Keratinocyte (primary cell): ENCODE data around the gene DTNBP1. TPM values are rescaled to one million over a fixed set of nuclear protein-coding genes. Genes with fewer than 3 reads are reported as not detected.

ENCODE experiments used
- DNase-seq: peaks from one replicate; pipeline ENCODE4 v3.0.0-alpha.2; 2011; ENCODE audit warnings: low read depth, missing footprints, low spot score
- FAIRE-seq: peaks from 2 replicates; lab custom pipeline; 2011; peaks lifted over from hg19 to GRCh38; lab: Jason Lieb, UNC
- H2AFZ ChIP-seq: 2 replicates; pipeline ENCODE4 v1.6.0; 2012; ENCODE audit warnings: low read length, control low read depth, inconsistent platforms; ENCODE audit not compliant: control insufficient read depth
- H3K27ac ChIP-seq: 2 replicates; pipeline ENCODE4 v1.5.1; 2011; ENCODE audit warnings: low read length; ENCODE audit not compliant: control insufficient read depth, insufficient read depth
- H3K27me3 ChIP-seq: 3 replicates; pipeline ENCODE4 v1.6.0; 2011; ENCODE audit warnings: low read length; ENCODE audit not compliant: control insufficient read depth, insufficient read depth; ENCODE audit errors: extremely low read depth
- H3K36me3 ChIP-seq, 2 experiments: 2 replicates in 1 of 2; 3 replicates in 1 of 2; pipeline ENCODE4 v1.5.1; 2011; ENCODE audit warnings: low read length in 2 of 2, mild to moderate bottlenecking in 1 of 2; ENCODE audit not compliant: control insufficient read depth in 2 of 2, insufficient read depth in 2 of 2; ENCODE audit errors: extremely low read depth in 1 of 2
- H3K4me1 ChIP-seq: 3 replicates; pipeline ENCODE4 v1.5.1; 2011; ENCODE audit warnings: low read length; ENCODE audit not compliant: control insufficient read depth, insufficient read depth; ENCODE audit errors: extremely low read depth
- H3K4me2 ChIP-seq: 3 replicates; pipeline ENCODE4 v1.6.0; 2011; ENCODE audit warnings: low read depth, low read length; ENCODE audit not compliant: control insufficient read depth, insufficient read depth; ENCODE audit errors: extremely low read depth
- H3K4me3 ChIP-seq, 3 experiments: fragments of 200-600 bp in 1 of 3; sonication (generic) in 1 of 3; 2 replicates in 2 of 3; 3 replicates in 1 of 3; pipeline ENCODE4 v1.5.1; 2011 to 2016; ENCODE audit warnings: low read length in 3 of 3, mild to moderate bottlenecking in 3 of 3, control low read depth in 2 of 3, inconsistent platforms in 1 of 3, low read depth in 1 of 3, mixed read lengths in 1 of 3, mixed run types in 1 of 3, moderate library complexity in 1 of 3; ENCODE audit not compliant: control insufficient read depth in 2 of 3, insufficient read depth in 2 of 3; ENCODE audit errors: extremely low read depth in 1 of 3
- H3K79me2 ChIP-seq: 2 replicates; pipeline ENCODE4 v1.6.0; 2012; ENCODE audit warnings: low read length; ENCODE audit not compliant: control insufficient read depth, insufficient read depth
- H3K9ac ChIP-seq: 3 replicates; pipeline ENCODE4 v1.6.0; 2011; ENCODE audit warnings: low read length; ENCODE audit not compliant: control insufficient read depth, insufficient read depth; ENCODE audit errors: extremely low read depth
- H3K9me1 ChIP-seq: 3 replicates; pipeline ENCODE4 v1.6.0; 2011; ENCODE audit warnings: low read length; ENCODE audit not compliant: control insufficient read depth, insufficient read depth; ENCODE audit errors: extremely low read depth
- H3K9me3 ChIP-seq: 2 replicates; pipeline ENCODE4 v1.5.1; 2012; ENCODE audit warnings: low read depth, low read length; ENCODE audit not compliant: control insufficient read depth
- H4K20me1 ChIP-seq: 3 replicates; pipeline ENCODE4 v1.6.0; 2011; ENCODE audit warnings: low read length; ENCODE audit not compliant: control insufficient read depth, insufficient read depth; ENCODE audit errors: extremely low read depth
- EZH2 ChIP-seq: IDR thresholded peaks from one replicate; pipeline ENCODE4 v1.6.1; 2012; ENCODE audit warnings: inconsistent platforms, mild to moderate bottlenecking, low read length, moderate library complexity
- dilution Hi-C: fragments of 300-500 bp; cut with MboI; formaldehyde crosslinking; loops from one replicate; pipeline ENCODE4 v1.7.0; 2020; ENCODE audit warnings: low sequenced_read_pairs; ENCODE audit not compliant: extremely low pct_ligation_motif_present
- polyA plus RNA-seq, 5 experiments: library from polyadenylated mRNA; depleted of rRNA in 3 of 5; stranded (reverse) in 3 of 5; stranded (forward) in 1 of 5; unstranded in 1 of 5; fragments of >200 nt; gene quantifications; 1 replicate in 1 of 5; 2 replicates in 3 of 5; 3 replicates in 1 of 5; pipeline versions ENCODE4 v1.2.1 to v1.2.3, GENCODE V29; 2011 to 2012; ENCODE audit warnings: missing spikeins in 2 of 5, low read depth in 1 of 5, low replicate concordance in 1 of 5
- TF ChIP-seq, protein P1 (sequence below), 3 experiments: IDR thresholded peaks in 1 of 3; conservative IDR thresholded peaks in 1 of 3; optimal IDR thresholded peaks in 1 of 3; 2 replicates in 2 of 3; 3 replicates in 1 of 3; pipeline versions ENCODE3 to v1.5.1; 2011; ENCODE audit warnings: low read length in 3 of 3, mild to moderate bottlenecking in 3 of 3, moderate library complexity in 2 of 3, control low read depth in 1 of 3, inconsistent platforms in 1 of 3; ENCODE audit not compliant: insufficient read depth in 2 of 3; ENCODE audit errors: extremely low read depth in 1 of 3

Gene DTNBP1
- polyA plus RNA-seq, 1 donor (not counting 4 experiments of a cell fraction or from before 2014, with no cell fraction given) = 11.5 TPM

DNA sequence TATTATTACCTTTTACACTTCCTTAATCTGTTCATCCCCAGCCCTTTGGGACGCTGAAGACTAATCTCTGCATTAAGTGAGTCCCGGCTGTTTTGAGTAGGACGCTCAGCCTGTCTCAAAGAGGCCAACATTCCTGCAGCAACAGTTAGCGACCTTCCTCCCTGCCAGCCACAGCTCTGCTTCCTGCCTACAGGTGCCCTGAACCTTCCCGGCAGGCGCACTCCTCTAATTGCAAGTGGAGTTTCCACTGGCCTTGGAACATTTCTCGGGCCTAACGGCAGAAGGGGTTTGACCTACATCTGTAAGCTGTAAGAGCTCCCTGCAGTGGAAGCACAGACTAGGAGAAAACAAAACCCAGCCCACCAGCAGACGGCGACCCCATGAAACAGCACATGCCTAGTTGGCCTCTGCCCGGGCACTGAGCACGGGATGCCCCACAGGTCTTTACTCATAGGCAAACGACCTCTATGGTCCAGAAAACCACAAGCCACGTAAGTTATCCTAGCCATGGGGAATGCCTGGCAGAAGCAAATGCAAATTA, 137.9 kb downstream of the DTNBP1 start:
- dilution Hi-C loops = no loop called here
- Histone ChIP-seq H3K27ac (no peak overlapping the region), H3K4me1 (no peaks in the 10 kb centered on the region), H2AFZ (no peak overlapping the region), H3K9me3 (no peaks in the 10 kb centered on the region), H3K4me2 (no peak overlapping the region), H3K9me1 (no peaks in the 10 kb centered on the region), H3K9ac (no peak overlapping the region), H3K36me3 (peaks cover 15 to 18% of the 10 kb centered on the region in 2 experiments), H3K79me2 (no peaks in the 10 kb centered on the region), H3K27me3 (no peaks in the 10 kb centered on the region), H3K4me3 (no peak overlapping the region), H4K20me1 (no peaks in the 10 kb centered on the region)
- FAIRE-seq = no peak
- no peak for DNase-seq
- TF ChIP-seq, protein P1, sequence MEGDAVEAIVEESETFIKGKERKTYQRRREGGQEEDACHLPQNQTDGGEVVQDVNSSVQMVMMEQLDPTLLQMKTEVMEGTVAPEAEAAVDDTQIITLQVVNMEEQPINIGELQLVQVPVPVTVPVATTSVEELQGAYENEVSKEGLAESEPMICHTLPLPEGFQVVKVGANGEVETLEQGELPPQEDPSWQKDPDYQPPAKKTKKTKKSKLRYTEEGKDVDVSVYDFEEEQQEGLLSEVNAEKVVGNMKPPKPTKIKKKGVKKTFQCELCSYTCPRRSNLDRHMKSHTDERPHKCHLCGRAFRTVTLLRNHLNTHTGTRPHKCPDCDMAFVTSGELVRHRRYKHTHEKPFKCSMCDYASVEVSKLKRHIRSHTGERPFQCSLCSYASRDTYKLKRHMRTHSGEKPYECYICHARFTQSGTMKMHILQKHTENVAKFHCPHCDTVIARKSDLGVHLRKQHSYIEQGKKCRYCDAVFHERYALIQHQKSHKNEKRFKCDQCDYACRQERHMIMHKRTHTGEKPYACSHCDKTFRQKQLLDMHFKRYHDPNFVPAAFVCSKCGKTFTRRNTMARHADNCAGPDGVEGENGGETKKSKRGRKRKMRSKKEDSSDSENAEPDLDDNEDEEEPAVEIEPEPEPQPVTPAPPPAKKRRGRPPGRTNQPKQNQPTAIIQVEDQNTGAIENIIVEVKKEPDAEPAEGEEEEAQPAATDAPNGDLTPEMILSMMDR (optimal IDR thresholded peaks at IDR 0.05 in 1 of 3, IDR thresholded peaks at IDR 0.05 in 1 of 3, conservative IDR thresholded peaks at IDR 0.05 in 1 of 3; ENCODE audit: extremely low read depth in 1 of 3, insufficient read depth in 2 of 3, low read length in 3 of 3) = no peak
- TF ChIP-seq EZH2 = no peak

DNA sequence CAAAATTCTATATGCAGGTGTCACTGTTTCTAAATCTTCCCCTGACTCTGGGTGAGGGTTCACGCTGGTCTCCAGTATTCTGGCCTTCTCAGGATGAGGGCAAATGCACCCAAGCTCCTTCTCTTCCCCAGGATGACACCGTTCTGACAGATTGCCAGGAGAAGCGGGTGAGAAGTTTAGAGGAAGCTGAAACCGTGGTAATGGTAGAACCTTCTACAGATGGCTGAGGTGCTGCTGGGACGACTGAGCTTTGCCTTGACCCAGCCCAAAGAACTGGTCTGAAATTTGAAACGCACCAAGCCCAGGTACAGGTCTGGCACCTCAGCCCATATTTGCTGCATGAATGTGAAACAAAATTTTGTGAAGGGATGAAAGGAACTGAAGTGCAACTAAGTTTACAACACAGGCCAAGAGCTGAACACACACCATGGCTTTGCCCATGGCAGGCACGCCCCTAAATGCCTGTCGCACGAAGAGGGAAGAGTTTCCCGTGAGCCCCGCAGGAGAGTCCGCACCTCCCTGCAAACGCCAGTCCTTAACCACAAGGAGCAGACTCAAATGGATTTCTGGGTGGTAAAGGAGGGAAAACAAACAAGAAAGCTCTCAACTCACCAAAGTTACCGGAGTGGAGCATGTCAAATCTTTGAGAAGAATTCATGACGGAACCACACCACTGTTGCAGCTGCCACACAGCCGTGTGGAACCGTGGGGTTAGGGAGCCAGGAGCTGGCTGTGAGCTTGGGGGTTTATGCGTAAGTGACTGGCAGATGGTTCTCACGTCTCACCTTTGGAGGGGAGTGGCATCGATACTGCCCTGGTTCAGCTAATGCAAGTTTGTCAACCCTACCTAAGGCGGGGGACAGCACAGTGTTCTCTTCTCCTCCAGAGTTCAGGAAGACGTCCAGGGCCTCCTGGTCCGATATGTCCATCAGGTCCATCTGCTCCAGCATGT, 138.9 kb downstream of the DTNBP1 start:
- Histone ChIP-seq H3K9me1 (no peaks in the 10 kb centered on the region), H3K4me3 (no peak overlapping the region), H3K27me3 (no peaks in the 10 kb centered on the region), H2AFZ (no peak overlapping the region), H3K4me1 (no peaks in the 10 kb centered on the region), H3K9ac (no peak overlapping the region), H4K20me1 (no peaks in the 10 kb centered on the region), H3K4me2 (no peak overlapping the region), H3K9me3 (no peaks in the 10 kb centered on the region), H3K79me2 (no peaks in the 10 kb centered on the region), H3K36me3 (peaks cover 22 to 24% of the 10 kb centered on the region in 2 experiments), H3K27ac (no peak overlapping the region)
- TF ChIP-seq, protein P1 (optimal IDR thresholded peaks at IDR 0.05 in 1 of 3, IDR thresholded peaks at IDR 0.05 in 1 of 3, conservative IDR thresholded peaks at IDR 0.05 in 1 of 3; ENCODE audit: extremely low read depth in 1 of 3, insufficient read depth in 2 of 3, low read length in 3 of 3) = no peak
- no peak for TF ChIP-seq EZH2
- dilution Hi-C loops = no loop called here
- FAIRE-seq (no peak), DNase-seq (no peak)
